HUES64 (cell line): ENCODE measurements around the gene ABCB11.

Experiments used
- H3K27ac ChIP-seq: 2 replicates; pipeline ENCODE4 v1.7.0; 2013; ENCODE audit warnings: low read depth, low read length, inconsistent platforms
- H3K27me3 ChIP-seq: 2 replicates; pipeline ENCODE4 v1.6.1; 2013; ENCODE audit warnings: mild to moderate bottlenecking, low read length; ENCODE audit not compliant: insufficient read depth
- H3K36me3 ChIP-seq: 2 replicates; pipeline ENCODE4 v1.6.1; 2013; ENCODE audit warnings: mild to moderate bottlenecking, low read length; ENCODE audit not compliant: insufficient read depth
- H3K4me1 ChIP-seq: 2 replicates; pipeline ENCODE4 v1.6.1; 2013; ENCODE audit warnings: mild to moderate bottlenecking, low read length, moderate library complexity; ENCODE audit not compliant: insufficient read depth
- H3K4me3 ChIP-seq: 2 replicates; pipeline ENCODE4 v1.5.1; 2013; ENCODE audit warnings: mild to moderate bottlenecking, low read length, moderate library complexity
- H3K9ac ChIP-seq: 2 replicates; pipeline ENCODE4 v1.6.1; 2013; ENCODE audit warnings: mild to moderate bottlenecking, low read depth, low read length
- H3K9me3 ChIP-seq: 2 replicates; pipeline ENCODE4 v1.6.1; 2013; ENCODE audit warnings: low read depth, low read length; ENCODE audit not compliant: insufficient read depth
- WGBS: fragments of 150-250, 120-280 bp; methylation state at CpG from one replicate; pipeline ENCODE4 v1.1.7; 2013; ENCODE audit warnings: missing lambda C conversion rate; 5-methylcytosine and 5-hydroxymethylcytosine counted together

Gene ABCB11

GRCh38 chr2:168928113-168928831, 102.9 kb downstream of the ABCB11 start:
- Histone ChIP-seq H3K27ac (no peak overlapping the region), H3K4me1 (no peaks in the 10 kb centered on the region)
- 95% methylated on average over 3 of the region's 3 CpGs for WGBS

GRCh38 chr2:168926621-168927386, 104.3 kb downstream of the ABCB11 start:
- 98% methylated on average over 3 of the region's 3 CpGs for WGBS

More at GRCh38 chr2:168928113-168928831, 102.9 kb downstream of the ABCB11 start:
- H3K9me3 ChIP-seq, result no peaks in the 10 kb centered on the region
- H3K27me3 ChIP-seq, result no peaks in the 10 kb centered on the region
- no peak overlapping the region for H3K4me3 ChIP-seq
- no peaks in the 10 kb centered on the region for H3K36me3 ChIP-seq
- H3K9ac ChIP-seq, result no peak overlapping the region

GRCh38 chr2:168920504-168921157, 110.5 kb downstream of the ABCB11 start:
- H3K36me3 ChIP-seq, result no peaks in the 10 kb centered on the region
- H3K27me3 ChIP-seq, result no peaks in the 10 kb centered on the region
- 40% methylated on average over 2 of the region's 4 CpGs for WGBS
- H3K4me3 ChIP-seq, result no peak overlapping the region
- no peak overlapping the region for H3K9ac ChIP-seq
- no peaks in the 10 kb centered on the region for H3K4me1 ChIP-seq
- no peak overlapping the region for H3K27ac ChIP-seq
- H3K9me3 ChIP-seq, result peaks cover 4% of the 10 kb centered on the region; the same call in 1 of the 2 replicates

More at GRCh38 chr2:168926621-168927386, 104.3 kb downstream of the ABCB11 start:
- H3K27me3 ChIP-seq, result no peaks in the 10 kb centered on the region
- H3K4me3 ChIP-seq, result no peak overlapping the region
- H3K36me3 ChIP-seq, result no peaks in the 10 kb centered on the region
- H3K9me3 ChIP-seq, result no peaks in the 10 kb centered on the region
- no peak overlapping the region for H3K27ac ChIP-seq
- no peak overlapping the region for H3K9ac ChIP-seq
- H3K4me1 ChIP-seq, result no peaks in the 10 kb centered on the region

GRCh38 chr2:168916331-168916675, 114.8 kb downstream of the ABCB11 start:
- H3K36me3 ChIP-seq, result no peaks in the 10 kb centered on the region
- WGBS, result 94% methylated on average over 4 of the region's 4 CpGs
- no peak overlapping the region for H3K4me3 ChIP-seq
- H3K9me3 ChIP-seq, result peaks cover 7% of the 10 kb centered on the region; the same call in 1 of the 2 replicates
- no peak overlapping the region for H3K9ac ChIP-seq
- peaks cover 7% of the 10 kb centered on the region; the same call in 1 of the 2 replicates for H3K27me3 ChIP-seq
- peaks cover 24% of the 10 kb centered on the region for H3K4me1 ChIP-seq
- no peak overlapping the region for H3K27ac ChIP-seq

- peaks cover 7% of the 10 kb centered on the region; the same call in 1 of the 2 replicates for H3K9me3 ChIP-seq
- no peaks in the 10 kb centered on the region for H3K36me3 ChIP-seq
- H3K4me1 ChIP-seq, result peaks cover 27% of the 10 kb centered on the region
- H3K27me3 ChIP-seq, result peaks cover 7% of the 10 kb centered on the region; the same call in 1 of the 2 replicates
- 98% methylated on average over 3 of the region's 3 CpGs for WGBS
- H3K27ac ChIP-seq, result no peak overlapping the region
- no peak overlapping the region for H3K9ac ChIP-seq
- no peak overlapping the region for H3K4me3 ChIP-seq
Observed at GRCh38 chr2:168915441-168916330, 115.4 kb downstream of the ABCB11 start.

- Histone ChIP-seq H3K4me3 (no peak overlapping the region), H3K27me3 (peaks cover 7% of the 10 kb centered on the region; the same call in 1 of the 2 replicates)
Observed at GRCh38 chr2:168913495-168913894, 117.6 kb downstream of the ABCB11 start.

GRCh38 chr2:168912901-168913369, 118.2 kb downstream of the ABCB11 start:
- Histone ChIP-seq H3K27ac (no peak overlapping the region), H3K4me1 (peaks cover 41% of the 10 kb centered on the region), H3K4me3 (peak overlapping the region; percentile 38), H3K36me3 (no peaks in the 10 kb centered on the region), H3K9ac (peak overlapping the region; percentile 20; the same call in 1 of the 2 replicates), H3K9me3 (peaks cover 7% of the 10 kb centered on the region; the same call in 1 of the 2 replicates), H3K27me3 (peaks cover 7% of the 10 kb centered on the region; the same call in 1 of the 2 replicates)
- WGBS, result 52% methylated on average over 21 of the region's 21 CpGs

More at GRCh38 chr2:168913495-168913894, 117.6 kb downstream of the ABCB11 start:
- 89% methylated on average over 4 of the region's 4 CpGs for WGBS
- Histone ChIP-seq H3K9ac (no peak overlapping the region), H3K4me1 (peaks cover 37% of the 10 kb centered on the region), H3K27ac (no peak overlapping the region), H3K36me3 (no peaks in the 10 kb centered on the region), H3K9me3 (peaks cover 7% of the 10 kb centered on the region; the same call in 1 of the 2 replicates)

GRCh38 chr2:168912466-168912865, 118.7 kb downstream of the ABCB11 start:
- peaks cover 7% of the 10 kb centered on the region; the same call in 1 of the 2 replicates for H3K9me3 ChIP-seq
- peak overlapping the region; percentile 20; the same call in 1 of the 2 replicates for H3K9ac ChIP-seq

GRCh38 chr2:168910330-168910729, 120.8 kb downstream of the ABCB11 start:
- H3K36me3 ChIP-seq, result no peaks in the 10 kb centered on the region
- H3K27me3 ChIP-seq, result peaks cover 7% of the 10 kb centered on the region; the same call in 1 of the 2 replicates
- no peak overlapping the region for H3K4me3 ChIP-seq
- H3K27ac ChIP-seq, result no peak overlapping the region
- H3K4me1 ChIP-seq, result peaks cover 59% of the 10 kb centered on the region
- no peak overlapping the region for H3K9ac ChIP-seq
- 0 out of 2 replicates have a peak, but pooled peaks cover under 1% of the 10 kb centered on the region for H3K9me3 ChIP-seq
- 61% methylated on average over 5 of the region's 5 CpGs for WGBS

More at GRCh38 chr2:168912466-168912865, 118.7 kb downstream of the ABCB11 start:
- H3K36me3 ChIP-seq, result no peaks in the 10 kb centered on the region
- 75% methylated on average over 6 of the region's 6 CpGs for WGBS
- no peak overlapping the region; the same call in 1 of the 2 replicates for H3K4me3 ChIP-seq
- no peak overlapping the region for H3K27ac ChIP-seq
- peaks cover 46% of the 10 kb centered on the region for H3K4me1 ChIP-seq
- H3K27me3 ChIP-seq, result peaks cover 7% of the 10 kb centered on the region; the same call in 1 of the 2 replicates
